HEK293 (cell line): ENCODE results near the gene ALOX12.

ENCODE experiments used
- BCL11A ChIP-seq: fragments of 450-650 bp; formaldehyde crosslinking; IDR thresholded peaks from 2 replicates; pipeline ENCODE4 v1.5.1; 2016; ENCODE audit warnings: low read depth, missing biosample characterization, missing genetic modification characterization
- EGR2 ChIP-seq: fragments of 450-650 bp; formaldehyde crosslinking; IDR thresholded peaks from 2 replicates; pipeline ENCODE4 v1.5.1; 2016; ENCODE audit warnings: low read depth, missing biosample characterization, missing genetic modification characterization
- GLIS1 ChIP-seq: fragments of 450-650 bp; formaldehyde crosslinking; IDR thresholded peaks from 2 replicates; pipeline ENCODE4 v1.5.1; 2016; ENCODE audit warnings: missing biosample characterization, missing genetic modification characterization
- KLF1 ChIP-seq: fragments of 450-650 bp; formaldehyde crosslinking; IDR thresholded peaks from 2 replicates; pipeline ENCODE4 v1.5.1; 2016; ENCODE audit warnings: missing biosample characterization, missing genetic modification characterization
- KLF16 ChIP-seq: fragments of 450-650 bp; formaldehyde crosslinking; IDR thresholded peaks from 2 replicates; pipeline ENCODE4 v1.5.1; 2017; ENCODE audit warnings: missing biosample characterization, missing genetic modification characterization
- OSR2 ChIP-seq: fragments of 450-650 bp; formaldehyde crosslinking; IDR thresholded peaks from 2 replicates; pipeline ENCODE4 v1.5.1; 2016; ENCODE audit warnings: missing biosample characterization, missing genetic modification characterization
- SCRT2 ChIP-seq: fragments of 450-650 bp; formaldehyde crosslinking; IDR thresholded peaks from 2 replicates; pipeline ENCODE4 v1.5.1; 2016; ENCODE audit warnings: missing biosample characterization, missing genetic modification characterization
- ZBTB17 ChIP-seq: fragments of 450-650 bp; formaldehyde crosslinking; IDR thresholded peaks from 2 replicates; pipeline ENCODE4 v1.5.1; 2016; ENCODE audit warnings: missing biosample characterization, missing genetic modification characterization
- ZFP69B ChIP-seq: fragments of 450-650 bp; formaldehyde crosslinking; IDR thresholded peaks from 2 replicates; pipeline ENCODE4 v1.5.1; 2016; ENCODE audit warnings: missing biosample characterization, missing genetic modification characterization
- ZNF10 ChIP-seq: fragments of 450-650 bp; formaldehyde crosslinking; IDR thresholded peaks from 2 replicates; pipeline ENCODE4 v1.5.1; 2017; ENCODE audit warnings: missing biosample characterization, missing genetic modification characterization
- ZNF248 ChIP-seq: fragments of 450-650 bp; formaldehyde crosslinking; IDR thresholded peaks from 2 replicates; pipeline ENCODE4 v1.5.1; 2017; ENCODE audit warnings: missing biosample characterization, missing genetic modification characterization
- ZNF341 ChIP-seq: fragments of 450-650 bp; formaldehyde crosslinking; IDR thresholded peaks from 2 replicates; pipeline ENCODE4; 2016; ENCODE audit warnings: low read depth, missing biosample characterization, missing genetic modification characterization
- ZNF37A ChIP-seq: fragments of 450-650 bp; IDR thresholded peaks from 2 replicates; pipeline ENCODE4 v1.5.1; 2018; ENCODE audit warnings: missing biosample characterization, missing genetic modification characterization
- ZNF391 ChIP-seq: fragments of 450-650 bp; formaldehyde crosslinking; IDR thresholded peaks from 2 replicates; pipeline ENCODE4 v1.5.1; 2016; ENCODE audit warnings: low read depth, missing biosample characterization, missing genetic modification characterization, borderline replicate concordance
- ZNF423 ChIP-seq: fragments of 450-650 bp; formaldehyde crosslinking; IDR thresholded peaks from 2 replicates; pipeline ENCODE4 v1.5.1; 2016; ENCODE audit warnings: missing biosample characterization, missing genetic modification characterization
- ZNF426 ChIP-seq: fragments of 450-650 bp; formaldehyde crosslinking; IDR thresholded peaks from 2 replicates; pipeline ENCODE4 v1.5.1; 2017; ENCODE audit warnings: missing biosample characterization, missing genetic modification characterization, mild to moderate bottlenecking, inconsistent platforms, moderate library complexity
- ZNF501 ChIP-seq: fragments of 450-650 bp; formaldehyde crosslinking; IDR thresholded peaks from 2 replicates; pipeline ENCODE4 v1.5.1; 2016; ENCODE audit warnings: missing biosample characterization, missing genetic modification characterization
- ZNF530 ChIP-seq: fragments of 450-650 bp; formaldehyde crosslinking; IDR thresholded peaks from 2 replicates; pipeline ENCODE4 v1.5.1; 2016; ENCODE audit warnings: low read depth, missing biosample characterization, missing genetic modification characterization
- ZNF548 ChIP-seq: fragments of 450-650 bp; formaldehyde crosslinking; IDR thresholded peaks from 2 replicates; pipeline ENCODE4 v1.5.1; 2016; ENCODE audit warnings: missing biosample characterization, missing genetic modification characterization
- ZNF596 ChIP-seq: fragments of 450-650 bp; IDR thresholded peaks from 2 replicates; pipeline ENCODE4 v1.5.0; 2018; ENCODE audit warnings: missing biosample characterization, mild to moderate bottlenecking, missing genetic modification characterization, moderate library complexity
- ZNF777 ChIP-seq: fragments of 450-650 bp; formaldehyde crosslinking; IDR thresholded peaks from 2 replicates; pipeline ENCODE4 v1.5.1; 2017; ENCODE audit warnings: missing biosample characterization, missing genetic modification characterization, borderline replicate concordance
- TF ChIP-seq, protein P1 (sequence below): fragments of 450-650 bp; formaldehyde crosslinking; IDR thresholded peaks from 2 replicates; pipeline ENCODE4 v1.5.1; 2016; ENCODE audit warnings: missing biosample characterization, missing genetic modification characterization
- TF ChIP-seq, protein P2 (sequence below): fragments of 450-650 bp; formaldehyde crosslinking; optimal IDR thresholded peaks from 2 replicates; pipeline ENCODE3; 2016; ENCODE audit warnings: missing biosample characterization, mild to moderate bottlenecking, missing genetic modification characterization
- TF ChIP-seq, protein P3 (sequence below): fragments of 450-650 bp; formaldehyde crosslinking; IDR thresholded peaks from 2 replicates; pipeline ENCODE4 v1.5.1; 2016; ENCODE audit warnings: missing biosample characterization, missing genetic modification characterization
- TF ChIP-seq, protein P4 (sequence below): fragments of 450-650 bp; formaldehyde crosslinking; IDR thresholded peaks from 2 replicates; pipeline ENCODE4 v1.5.1; 2017; ENCODE audit warnings: missing biosample characterization, missing genetic modification characterization
- TF ChIP-seq, protein P5 (sequence below): fragments of 450-650 bp; IDR thresholded peaks from 2 replicates; pipeline ENCODE4 v1.5.1; 2018; ENCODE audit warnings: missing biosample characterization, mild to moderate bottlenecking, missing genetic modification characterization

The ALOX12 gene

DNA sequence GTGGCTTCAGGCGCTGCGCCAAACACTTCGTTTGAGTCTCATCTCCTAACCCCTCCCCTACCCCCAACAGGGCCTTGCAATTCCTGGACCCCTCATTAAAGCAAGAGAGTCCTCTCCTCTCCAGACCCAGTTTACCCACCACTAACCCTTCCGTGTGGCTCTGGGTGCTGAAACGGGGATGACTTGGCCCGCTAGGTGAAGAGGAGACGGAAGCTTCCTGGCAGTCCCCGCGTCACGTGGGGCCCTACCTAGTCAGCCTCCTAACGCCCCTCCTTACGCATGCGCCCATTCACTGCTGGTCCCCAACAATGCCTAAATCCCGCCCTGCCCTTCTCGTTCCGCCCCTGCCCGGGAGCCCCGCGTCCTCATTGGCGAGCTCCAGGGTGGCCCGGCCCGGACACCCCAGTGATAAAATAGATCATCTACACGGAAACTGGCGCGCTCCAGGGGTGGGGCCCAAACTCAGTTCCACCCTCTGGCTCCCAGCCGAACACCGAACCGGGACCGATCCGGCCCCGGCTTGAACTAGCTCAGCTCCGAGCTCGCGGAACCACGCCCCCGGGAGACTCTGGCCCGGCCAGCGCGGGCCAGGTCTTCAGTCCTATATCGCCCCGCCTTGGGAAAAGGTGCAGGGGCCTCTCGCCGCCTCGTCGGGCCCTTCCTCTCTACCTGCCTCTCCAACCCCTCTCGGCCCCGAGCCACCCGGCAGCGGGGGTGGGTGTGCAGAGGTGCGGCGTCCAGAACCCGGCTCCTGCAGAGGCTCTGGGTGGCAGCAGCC lies 39.9 kb downstream of the ALOX12 start, which contains the start of gene SLC16A13 (continued):
- TF ChIP-seq ZNF501 = peak; percentile 60; the same call in 1 of the 2 replicates
- peak; percentile 66 for TF ChIP-seq KLF1
- no peak for TF ChIP-seq ZNF248 (tag by site-specific recombination)
- peak; percentile 22; the same call in 1 of the 2 replicates for TF ChIP-seq KLF16 (tag by site-specific recombination)
- no peak for TF ChIP-seq ZNF530 (tag by site-specific recombination)
- no peak for TF ChIP-seq ZNF37A
- TF ChIP-seq, protein P1, sequence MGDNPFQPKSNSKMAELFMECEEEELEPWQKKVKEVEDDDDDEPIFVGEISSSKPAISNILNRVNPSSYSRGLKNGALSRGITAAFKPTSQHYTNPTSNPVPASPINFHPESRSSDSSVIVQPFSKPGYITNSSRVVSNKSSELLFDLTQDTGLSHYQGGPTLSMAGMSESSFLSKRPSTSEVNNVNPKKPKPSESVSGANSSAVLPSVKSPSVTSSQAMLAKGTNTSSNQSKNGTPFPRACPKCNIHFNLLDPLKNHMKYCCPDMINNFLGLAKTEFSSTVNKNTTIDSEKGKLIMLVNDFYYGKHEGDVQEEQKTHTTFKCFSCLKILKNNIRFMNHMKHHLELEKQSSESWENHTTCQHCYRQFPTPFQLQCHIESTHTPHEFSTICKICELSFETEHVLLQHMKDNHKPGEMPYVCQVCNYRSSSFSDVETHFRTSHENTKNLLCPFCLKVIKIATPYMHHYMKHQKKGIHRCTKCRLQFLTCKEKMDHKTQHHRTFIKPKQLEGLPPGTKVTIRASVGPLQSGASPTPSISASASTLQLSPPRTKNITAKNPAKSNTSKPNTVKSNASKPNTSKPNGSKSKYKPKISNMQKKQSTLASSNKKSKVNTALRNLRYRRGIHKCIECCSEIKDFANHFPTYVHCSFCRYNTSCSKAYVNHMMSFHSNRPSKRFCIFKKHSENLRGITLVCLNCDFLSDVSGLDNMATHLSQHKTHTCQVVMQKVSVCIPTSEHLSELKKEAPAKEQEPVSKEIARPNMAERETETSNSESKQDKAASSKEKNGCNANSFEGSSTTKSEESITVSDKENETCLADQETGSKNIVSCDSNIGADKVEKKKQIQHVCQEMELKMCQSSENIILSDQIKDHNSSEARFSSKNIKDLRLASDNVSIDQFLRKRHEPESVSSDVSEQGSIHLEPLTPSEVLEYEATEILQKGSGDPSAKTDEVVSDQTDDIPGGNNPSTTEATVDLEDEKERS (tag by site-specific recombination) = no peak
- TF ChIP-seq ZBTB17 (tag by site-specific recombination) = peak; percentile 97
- TF ChIP-seq EGR2 (tag by site-specific recombination) = peak; percentile 12; the same call in 1 of the 2 replicates
- TF ChIP-seq ZNF596 (tag by site-specific recombination) = no peak
- no peak for TF ChIP-seq ZNF426 (tag by site-specific recombination)
- TF ChIP-seq, protein P2, sequence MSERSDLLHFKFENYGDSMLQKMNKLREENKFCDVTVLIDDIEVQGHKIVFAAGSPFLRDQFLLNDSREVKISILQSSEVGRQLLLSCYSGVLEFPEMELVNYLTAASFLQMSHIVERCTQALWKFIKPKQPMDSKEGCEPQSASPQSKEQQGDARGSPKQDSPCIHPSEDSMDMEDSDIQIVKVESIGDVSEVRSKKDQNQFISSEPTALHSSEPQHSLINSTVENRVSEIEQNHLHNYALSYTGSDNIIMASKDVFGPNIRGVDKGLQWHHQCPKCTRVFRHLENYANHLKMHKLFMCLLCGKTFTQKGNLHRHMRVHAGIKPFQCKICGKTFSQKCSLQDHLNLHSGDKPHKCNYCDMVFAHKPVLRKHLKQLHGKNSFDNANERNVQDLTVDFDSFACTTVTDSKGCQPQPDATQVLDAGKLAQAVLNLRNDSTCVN = peak; percentile 59
- TF ChIP-seq, protein P3, sequence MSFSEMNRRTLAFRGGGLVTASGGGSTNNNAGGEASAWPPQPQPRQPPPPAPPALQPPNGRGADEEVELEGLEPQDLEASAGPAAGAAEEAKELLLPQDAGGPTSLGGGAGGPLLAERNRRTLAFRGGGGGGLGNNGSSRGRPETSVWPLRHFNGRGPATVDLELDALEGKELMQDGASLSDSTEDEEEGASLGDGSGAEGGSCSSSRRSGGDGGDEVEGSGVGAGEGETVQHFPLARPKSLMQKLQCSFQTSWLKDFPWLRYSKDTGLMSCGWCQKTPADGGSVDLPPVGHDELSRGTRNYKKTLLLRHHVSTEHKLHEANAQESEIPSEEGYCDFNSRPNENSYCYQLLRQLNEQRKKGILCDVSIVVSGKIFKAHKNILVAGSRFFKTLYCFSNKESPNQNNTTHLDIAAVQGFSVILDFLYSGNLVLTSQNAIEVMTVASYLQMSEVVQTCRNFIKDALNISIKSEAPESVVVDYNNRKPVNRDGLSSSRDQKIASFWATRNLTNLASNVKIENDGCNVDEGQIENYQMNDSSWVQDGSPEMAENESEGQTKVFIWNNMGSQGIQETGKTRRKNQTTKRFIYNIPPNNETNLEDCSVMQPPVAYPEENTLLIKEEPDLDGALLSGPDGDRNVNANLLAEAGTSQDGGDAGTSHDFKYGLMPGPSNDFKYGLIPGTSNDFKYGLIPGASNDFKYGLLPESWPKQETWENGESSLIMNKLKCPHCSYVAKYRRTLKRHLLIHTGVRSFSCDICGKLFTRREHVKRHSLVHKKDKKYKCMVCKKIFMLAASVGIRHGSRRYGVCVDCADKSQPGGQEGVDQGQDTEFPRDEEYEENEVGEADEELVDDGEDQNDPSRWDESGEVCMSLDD = peak; percentile 76
- TF ChIP-seq, protein P4, sequence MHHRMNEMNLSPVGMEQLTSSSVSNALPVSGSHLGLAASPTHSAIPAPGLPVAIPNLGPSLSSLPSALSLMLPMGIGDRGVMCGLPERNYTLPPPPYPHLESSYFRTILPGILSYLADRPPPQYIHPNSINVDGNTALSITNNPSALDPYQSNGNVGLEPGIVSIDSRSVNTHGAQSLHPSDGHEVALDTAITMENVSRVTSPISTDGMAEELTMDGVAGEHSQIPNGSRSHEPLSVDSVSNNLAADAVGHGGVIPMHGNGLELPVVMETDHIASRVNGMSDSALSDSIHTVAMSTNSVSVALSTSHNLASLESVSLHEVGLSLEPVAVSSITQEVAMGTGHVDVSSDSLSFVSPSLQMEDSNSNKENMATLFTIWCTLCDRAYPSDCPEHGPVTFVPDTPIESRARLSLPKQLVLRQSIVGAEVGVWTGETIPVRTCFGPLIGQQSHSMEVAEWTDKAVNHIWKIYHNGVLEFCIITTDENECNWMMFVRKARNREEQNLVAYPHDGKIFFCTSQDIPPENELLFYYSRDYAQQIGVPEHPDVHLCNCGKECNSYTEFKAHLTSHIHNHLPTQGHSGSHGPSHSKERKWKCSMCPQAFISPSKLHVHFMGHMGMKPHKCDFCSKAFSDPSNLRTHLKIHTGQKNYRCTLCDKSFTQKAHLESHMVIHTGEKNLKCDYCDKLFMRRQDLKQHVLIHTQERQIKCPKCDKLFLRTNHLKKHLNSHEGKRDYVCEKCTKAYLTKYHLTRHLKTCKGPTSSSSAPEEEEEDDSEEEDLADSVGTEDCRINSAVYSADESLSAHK (tag by site-specific recombination) = no peak
- 0 out of 2 replicates have a peak, but pooled peaks have one; percentile 38 for TF ChIP-seq ZNF423 (tag by site-specific recombination)
- TF ChIP-seq, protein P5, sequence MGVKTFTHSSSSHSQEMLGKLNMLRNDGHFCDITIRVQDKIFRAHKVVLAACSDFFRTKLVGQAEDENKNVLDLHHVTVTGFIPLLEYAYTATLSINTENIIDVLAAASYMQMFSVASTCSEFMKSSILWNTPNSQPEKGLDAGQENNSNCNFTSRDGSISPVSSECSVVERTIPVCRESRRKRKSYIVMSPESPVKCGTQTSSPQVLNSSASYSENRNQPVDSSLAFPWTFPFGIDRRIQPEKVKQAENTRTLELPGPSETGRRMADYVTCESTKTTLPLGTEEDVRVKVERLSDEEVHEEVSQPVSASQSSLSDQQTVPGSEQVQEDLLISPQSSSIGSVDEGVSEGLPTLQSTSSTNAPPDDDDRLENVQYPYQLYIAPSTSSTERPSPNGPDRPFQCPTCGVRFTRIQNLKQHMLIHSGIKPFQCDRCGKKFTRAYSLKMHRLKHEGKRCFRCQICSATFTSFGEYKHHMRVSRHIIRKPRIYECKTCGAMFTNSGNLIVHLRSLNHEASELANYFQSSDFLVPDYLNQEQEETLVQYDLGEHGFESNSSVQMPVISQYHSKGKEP (tag by site-specific recombination) = 0 out of 2 replicates have a peak, but pooled peaks have one; percentile 16
- TF ChIP-seq OSR2 (tag by site-specific recombination) = peak; percentile 63; the same call in 1 of the 2 replicates
- peak; percentile 74 for TF ChIP-seq ZNF10 (tag by site-specific recombination)
- TF ChIP-seq SCRT2 = no peak
- peak; percentile 85; the same call in 1 of the 2 replicates for TF ChIP-seq ZFP69B (tag by site-specific recombination)
- TF ChIP-seq GLIS1 (tag by site-specific recombination) = peak; percentile 73
- no peak for TF ChIP-seq BCL11A (tag by site-specific recombination)
- TF ChIP-seq ZNF391 (tag by site-specific recombination) = 0 out of 2 replicates have a peak, but pooled peaks have one; percentile 54
- peak; percentile 46; the same call in 1 of the 2 replicates for TF ChIP-seq ZNF777 (tag by site-specific recombination)
- TF ChIP-seq ZNF548 (tag by site-specific recombination) = no peak
- TF ChIP-seq ZNF341 = 0 out of 2 replicates have a peak, but pooled peaks have one; percentile 3
